Measurements from ENCODE around the gene HRH1. TPM values are rescaled to one million over a fixed set of nuclear protein-coding genes. Genes with fewer than 3 reads are reported as not detected.

HRH1 gene
- total RNA-seq, 3 donors from 2014 or later (not counting 1 experiment from before 2014, with no cell fraction given), result not detected

DNA sequence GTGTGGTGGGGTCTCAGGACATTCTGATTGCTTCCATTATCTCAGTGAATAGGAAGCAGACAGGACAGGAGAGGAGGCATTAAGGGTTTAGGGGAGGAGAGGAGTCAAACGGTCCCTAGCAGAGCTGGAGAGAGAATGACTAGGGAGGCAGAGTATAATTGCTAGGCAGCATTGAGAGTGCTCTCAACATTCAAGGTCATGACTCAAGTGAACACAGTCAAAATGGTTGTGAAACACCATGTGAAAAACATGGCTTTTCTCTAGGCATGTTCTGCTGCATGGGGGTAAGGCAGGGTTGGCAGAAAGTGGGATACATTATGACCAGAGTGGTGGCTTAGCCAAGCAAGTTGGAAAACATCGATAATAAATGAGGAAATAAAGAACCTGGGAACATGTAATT is 19.5 kb upstream of the HRH1 start:
- Histone ChIP-seq H3K27ac (ENCODE audit: low read length) (no peak overlapping the region), H3K4me3 (ENCODE audit: low read length) (no peak overlapping the region), H3K27me3 (ENCODE audit: control insufficient read depth, insufficient read depth, low read length) (no peaks in the 10 kb centered on the region), H3K4me1 (ENCODE audit: control insufficient read depth, insufficient read depth, low read length) (peaks cover under 1% of the 10 kb centered on the region), H3K36me3 (ENCODE audit: control insufficient read depth, insufficient read depth, low read length) (no peaks in the 10 kb centered on the region), H3K9me3 (ENCODE audit: control insufficient read depth, insufficient read depth, low read length) (no peaks in the 10 kb centered on the region)
- no peaks in the 10 kb centered on the region for H3K9me3 Mint-ChIP-seq
- H3K27ac Mint-ChIP-seq, result no peak overlapping the region
- H3K4me3 Mint-ChIP-seq, result no peak overlapping the region
- ATAC-seq (no peak), DNase-seq (no peak)
- peaks cover 0 to 3% of the 10 kb centered on the region in 2 donors for H3K27me3 Mint-ChIP-seq (ENCODE audit: low read depth in 2 of 2)
- TF ChIP-seq, protein P1, sequence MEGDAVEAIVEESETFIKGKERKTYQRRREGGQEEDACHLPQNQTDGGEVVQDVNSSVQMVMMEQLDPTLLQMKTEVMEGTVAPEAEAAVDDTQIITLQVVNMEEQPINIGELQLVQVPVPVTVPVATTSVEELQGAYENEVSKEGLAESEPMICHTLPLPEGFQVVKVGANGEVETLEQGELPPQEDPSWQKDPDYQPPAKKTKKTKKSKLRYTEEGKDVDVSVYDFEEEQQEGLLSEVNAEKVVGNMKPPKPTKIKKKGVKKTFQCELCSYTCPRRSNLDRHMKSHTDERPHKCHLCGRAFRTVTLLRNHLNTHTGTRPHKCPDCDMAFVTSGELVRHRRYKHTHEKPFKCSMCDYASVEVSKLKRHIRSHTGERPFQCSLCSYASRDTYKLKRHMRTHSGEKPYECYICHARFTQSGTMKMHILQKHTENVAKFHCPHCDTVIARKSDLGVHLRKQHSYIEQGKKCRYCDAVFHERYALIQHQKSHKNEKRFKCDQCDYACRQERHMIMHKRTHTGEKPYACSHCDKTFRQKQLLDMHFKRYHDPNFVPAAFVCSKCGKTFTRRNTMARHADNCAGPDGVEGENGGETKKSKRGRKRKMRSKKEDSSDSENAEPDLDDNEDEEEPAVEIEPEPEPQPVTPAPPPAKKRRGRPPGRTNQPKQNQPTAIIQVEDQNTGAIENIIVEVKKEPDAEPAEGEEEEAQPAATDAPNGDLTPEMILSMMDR (IDR thresholded peaks at IDR 0.05), result no peak
- no peaks in the 10 kb centered on the region for H3K36me3 Mint-ChIP-seq
- no peaks in the 10 kb centered on the region for H3K4me1 Mint-ChIP-seq
- intact Hi-C loops (cut with micrococcal nuclease), result no loop called here
- 73% methylated on average over 2 of the region's 2 CpGs for WGBS (ENCODE audit: insufficient coverage)

DNA sequence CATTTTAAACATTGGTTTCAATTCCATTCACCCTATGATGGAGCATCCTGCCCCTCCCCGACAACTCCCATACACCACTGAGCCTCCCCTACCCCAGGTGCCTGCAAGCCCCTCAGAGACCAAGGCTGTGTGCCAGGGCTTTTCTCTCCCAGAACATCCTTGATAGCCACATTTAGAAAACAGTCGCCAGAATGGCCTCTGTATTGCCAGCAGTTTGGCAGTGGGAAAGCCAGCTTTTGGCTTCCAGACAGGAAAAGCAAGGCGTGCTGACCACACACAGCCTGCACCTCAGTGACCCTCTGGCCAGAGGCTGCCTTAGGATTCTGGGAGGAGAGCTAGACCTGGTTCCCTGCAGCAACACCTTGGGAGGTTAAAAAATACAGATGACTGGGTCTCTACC is 18.2 kb upstream of the HRH1 start:
- TF ChIP-seq, protein P1 (IDR thresholded peaks at IDR 0.05), result no peak
- H3K27me3 Mint-ChIP-seq (ENCODE audit: low read depth in 2 of 2), result peaks cover 6 to 7% of the 10 kb centered on the region in 2 donors
- DNase-seq (no peak), ATAC-seq (no peak)
- Histone ChIP-seq H3K27me3 (ENCODE audit: control insufficient read depth, insufficient read depth, low read length) (no peaks in the 10 kb centered on the region), H3K36me3 (ENCODE audit: control insufficient read depth, insufficient read depth, low read length) (no peaks in the 10 kb centered on the region), H3K4me1 (ENCODE audit: control insufficient read depth, insufficient read depth, low read length) (peaks cover 9% of the 10 kb centered on the region), H3K27ac (ENCODE audit: low read length) (no peak overlapping the region), H3K4me3 (ENCODE audit: low read length) (no peak overlapping the region), H3K9me3 (ENCODE audit: control insufficient read depth, insufficient read depth, low read length) (no peaks in the 10 kb centered on the region)
- no peak overlapping the region for H3K27ac Mint-ChIP-seq
- intact Hi-C loops (cut with micrococcal nuclease), result no loop called here
- no peaks in the 10 kb centered on the region for H3K36me3 Mint-ChIP-seq
- peaks cover 8 to 10% of the 10 kb centered on the region in 2 donors for H3K4me1 Mint-ChIP-seq
- H3K9me3 Mint-ChIP-seq, result no peaks in the 10 kb centered on the region
- H3K4me3 Mint-ChIP-seq, result no peak overlapping the region
- 85% methylated on average over 3 of the region's 3 CpGs for whole genome bisulfite sequencing (ENCODE audit: insufficient coverage)

DNA sequence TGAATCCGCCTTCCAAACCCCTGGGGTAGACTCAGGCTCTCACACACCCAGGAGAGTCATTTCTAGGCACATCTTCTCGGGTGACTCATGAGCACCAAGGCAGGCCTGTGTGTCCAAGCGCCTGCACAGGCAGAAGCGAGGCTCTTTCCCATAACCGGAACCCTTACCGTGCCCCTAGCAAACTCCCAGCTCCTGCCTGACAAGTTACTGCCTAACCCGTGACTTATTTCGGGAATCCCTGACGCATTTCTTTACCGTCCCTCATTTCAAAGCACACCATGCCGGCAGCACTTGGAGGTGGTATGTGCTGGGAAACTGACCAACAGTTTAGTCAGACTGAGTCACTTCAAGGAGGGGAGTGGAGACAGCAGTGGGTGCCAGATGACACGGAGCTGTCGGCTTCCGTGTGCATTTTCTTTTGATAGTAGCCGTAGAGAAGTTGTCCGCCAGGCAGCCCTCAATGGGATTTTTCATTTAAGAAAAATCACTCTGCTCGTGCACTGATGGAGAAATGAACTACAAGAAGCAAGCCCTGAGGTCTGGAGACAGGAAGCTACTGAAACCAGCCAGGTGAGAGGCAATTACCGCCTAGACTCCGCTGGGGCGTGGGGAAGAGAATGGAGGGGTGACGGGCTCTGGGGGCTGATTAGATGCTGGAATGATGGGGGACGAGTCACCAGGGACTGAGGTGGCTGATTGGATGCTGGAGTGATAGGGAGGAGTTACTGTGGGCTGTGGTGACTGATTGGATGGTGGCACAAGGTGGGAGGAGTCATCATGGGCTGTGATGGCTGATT is 17.3 kb upstream of the HRH1 start:
- peaks cover 6 to 7% of the 10 kb centered on the region in 2 donors for H3K27me3 Mint-ChIP-seq (ENCODE audit: low read depth in 2 of 2)
- ATAC-seq (no peak), DNase-seq (no peak)
- no peaks in the 10 kb centered on the region for H3K9me3 Mint-ChIP-seq
- intact Hi-C loops (cut with micrococcal nuclease), result no loop called here
- Histone ChIP-seq H3K36me3 (ENCODE audit: control insufficient read depth, insufficient read depth, low read length) (no peaks in the 10 kb centered on the region), H3K4me1 (ENCODE audit: control insufficient read depth, insufficient read depth, low read length) (peaks cover 9% of the 10 kb centered on the region), H3K9me3 (ENCODE audit: control insufficient read depth, insufficient read depth, low read length) (no peaks in the 10 kb centered on the region), H3K27me3 (ENCODE audit: control insufficient read depth, insufficient read depth, low read length) (no peaks in the 10 kb centered on the region), H3K27ac (ENCODE audit: low read length) (no peak overlapping the region), H3K4me3 (ENCODE audit: low read length) (no peak overlapping the region)
- H3K27ac Mint-ChIP-seq, result no peak overlapping the region
- TF ChIP-seq, protein P1 (IDR thresholded peaks at IDR 0.05), result no peak
- no peak overlapping the region for H3K4me3 Mint-ChIP-seq
- peaks cover 8 to 10% of the 10 kb centered on the region in 2 donors for H3K4me1 Mint-ChIP-seq
- no peaks in the 10 kb centered on the region for H3K36me3 Mint-ChIP-seq
- WGBS (ENCODE audit: insufficient coverage), result 93% methylated on average over 22 of the region's 22 CpGs

DNA sequence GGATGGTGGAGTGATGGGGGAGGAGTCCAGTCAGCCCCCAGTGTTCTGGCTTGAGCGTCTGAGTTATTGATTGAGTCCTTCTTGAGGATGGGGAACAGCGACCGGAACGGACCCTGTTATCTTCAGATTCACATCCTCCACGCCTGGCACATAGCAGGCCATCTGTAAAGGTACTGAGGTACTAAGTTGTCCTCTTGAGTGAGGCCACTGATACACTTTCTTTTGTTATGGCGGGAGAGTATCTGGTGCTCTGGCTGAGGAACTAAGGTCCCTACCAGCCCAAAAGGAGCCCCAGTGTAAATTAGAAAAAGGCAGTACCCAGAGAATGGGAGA is 16.7 kb upstream of the HRH1 start:
- ATAC-seq (no peak), DNase-seq (no peak)
- intact Hi-C loops (cut with micrococcal nuclease), result no loop called here
- no peaks in the 10 kb centered on the region for H3K9me3 Mint-ChIP-seq
- H3K27me3 Mint-ChIP-seq (ENCODE audit: low read depth in 2 of 2), result peaks cover 6 to 9% of the 10 kb centered on the region in 2 donors
- Histone ChIP-seq H3K36me3 (ENCODE audit: control insufficient read depth, insufficient read depth, low read length) (no peaks in the 10 kb centered on the region), H3K9me3 (ENCODE audit: control insufficient read depth, insufficient read depth, low read length) (no peaks in the 10 kb centered on the region), H3K27ac (ENCODE audit: low read length) (no peak overlapping the region), H3K27me3 (ENCODE audit: control insufficient read depth, insufficient read depth, low read length) (no peaks in the 10 kb centered on the region), H3K4me1 (ENCODE audit: control insufficient read depth, insufficient read depth, low read length) (peaks cover 9% of the 10 kb centered on the region), H3K4me3 (ENCODE audit: low read length) (no peak overlapping the region)
- no peak overlapping the region for H3K27ac Mint-ChIP-seq
- TF ChIP-seq, protein P1 (IDR thresholded peaks at IDR 0.05), result no peak
- H3K4me1 Mint-ChIP-seq, result peaks cover 8 to 10% of the 10 kb centered on the region in 2 donors
- H3K4me3 Mint-ChIP-seq, result no peak overlapping the region
- H3K36me3 Mint-ChIP-seq, result no peaks in the 10 kb centered on the region
- WGBS (ENCODE audit: insufficient coverage), result 91% methylated on average over 6 of the region's 6 CpGs
